Measurements from ENCODE around the gene HCN2.
"Not testable (repeated sequence)": the region's sequence is repeated elsewhere in the genome, so short reads cannot be mapped to it uniquely, and the experiment has no call there.

HCN2 gene

GRCh38 chr19:571566-571974 is 18.1 kb upstream of the HCN2 start:
- no peak for DNase-seq (ENCODE audit: low read depth)

- peak; percentile 98 for DNase-seq (ENCODE audit: low read depth)
Observed at GRCh38 chr19:572140-572742, 17.4 kb upstream of the HCN2 start, which contains the start of gene BSG. Gene BSG, plus strand, starts transcription at chr19:572596. Its CDS starts 39 bp downstream, at chr19:572635.

GRCh38 chr19:572743-573518 is 16.8 kb upstream of the HCN2 start:
- DNase-seq (ENCODE audit: low read depth) = no peak

GRCh38 chr19:573519-573825 is 16.2 kb upstream of the HCN2 start:
- DNase-seq (ENCODE audit: low read depth) = no peak

GRCh38 chr19:574658-575526 is 14.8 kb upstream of the HCN2 start:
- DNase-seq (ENCODE audit: low read depth) = no peak

GRCh38 chr19:575527-576506 is 13.9 kb upstream of the HCN2 start:
- DNase-seq (ENCODE audit: low read depth) = no peak

GRCh38 chr19:576768-577438 is 12.8 kb upstream of the HCN2 start:
- no peak for DNase-seq (ENCODE audit: low read depth)

GRCh38 chr19:577439-578392 is 12.0 kb upstream of the HCN2 start:
- no peak for DNase-seq (ENCODE audit: low read depth)

GRCh38 chr19:579111-579841 is 10.4 kb upstream of the HCN2 start:
- no peak for DNase-seq (ENCODE audit: low read depth)

- no peak for DNase-seq (ENCODE audit: low read depth)
Observed at GRCh38 chr19:579842-580155, 9.9 kb upstream of the HCN2 start.

- no peak for DNase-seq (ENCODE audit: low read depth)
Observed at GRCh38 chr19:580274-580835, 9.3 kb upstream of the HCN2 start.

- no peak for DNase-seq (ENCODE audit: low read depth)
Observed at GRCh38 chr19:581399-582111, 8.1 kb upstream of the HCN2 start.

GRCh38 chr19:582497-583197 is 7.0 kb upstream of the HCN2 start:
- DNase-seq (ENCODE audit: low read depth) = no peak

GRCh38 chr19:583198-583967 is 6.3 kb upstream of the HCN2 start:
- DNase-seq (ENCODE audit: low read depth) = no peak

GRCh38 chr19:583968-584239 is 5.8 kb upstream of the HCN2 start:
- no peak for DNase-seq (ENCODE audit: low read depth)

- peak; percentile 30 for DNase-seq (ENCODE audit: low read depth)
Observed at GRCh38 chr19:584240-585001, 5.3 kb upstream of the HCN2 start.

- not testable (repeated sequence) for DNase-seq (ENCODE audit: low read depth)
Observed at GRCh38 chr19:585146-585545, 4.5 kb upstream of the HCN2 start.
